ENCODE measurements around the gene FBXW11.

DNA sequence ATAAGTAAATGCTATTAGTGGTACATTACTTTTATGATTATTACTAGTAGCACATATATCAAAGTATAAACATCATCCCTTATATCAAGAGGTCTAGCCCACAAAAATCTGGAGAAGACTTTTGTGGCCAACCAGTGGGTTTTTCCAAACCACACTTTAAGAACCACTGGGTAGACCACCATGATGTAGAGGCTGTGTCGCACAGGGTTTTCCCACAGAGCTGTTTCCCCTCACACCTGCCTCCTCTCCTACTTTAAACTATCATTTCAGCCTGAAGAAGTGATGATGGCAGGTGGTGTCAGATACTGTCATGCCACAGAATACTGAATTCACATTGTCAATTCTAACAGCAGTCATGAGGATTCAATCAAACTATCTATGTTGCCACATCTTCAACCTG lies 109.2 kb downstream of the FBXW11 start:
- TF ChIP-seq, protein P1, sequence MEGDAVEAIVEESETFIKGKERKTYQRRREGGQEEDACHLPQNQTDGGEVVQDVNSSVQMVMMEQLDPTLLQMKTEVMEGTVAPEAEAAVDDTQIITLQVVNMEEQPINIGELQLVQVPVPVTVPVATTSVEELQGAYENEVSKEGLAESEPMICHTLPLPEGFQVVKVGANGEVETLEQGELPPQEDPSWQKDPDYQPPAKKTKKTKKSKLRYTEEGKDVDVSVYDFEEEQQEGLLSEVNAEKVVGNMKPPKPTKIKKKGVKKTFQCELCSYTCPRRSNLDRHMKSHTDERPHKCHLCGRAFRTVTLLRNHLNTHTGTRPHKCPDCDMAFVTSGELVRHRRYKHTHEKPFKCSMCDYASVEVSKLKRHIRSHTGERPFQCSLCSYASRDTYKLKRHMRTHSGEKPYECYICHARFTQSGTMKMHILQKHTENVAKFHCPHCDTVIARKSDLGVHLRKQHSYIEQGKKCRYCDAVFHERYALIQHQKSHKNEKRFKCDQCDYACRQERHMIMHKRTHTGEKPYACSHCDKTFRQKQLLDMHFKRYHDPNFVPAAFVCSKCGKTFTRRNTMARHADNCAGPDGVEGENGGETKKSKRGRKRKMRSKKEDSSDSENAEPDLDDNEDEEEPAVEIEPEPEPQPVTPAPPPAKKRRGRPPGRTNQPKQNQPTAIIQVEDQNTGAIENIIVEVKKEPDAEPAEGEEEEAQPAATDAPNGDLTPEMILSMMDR (IDR thresholded peaks at IDR 0.05), result no peak
- no peak for TF ChIP-seq EZH2 (IDR thresholded peaks at IDR 0.05; ENCODE audit: borderline replicate concordance, insufficient read depth, low read depth, low read length, poor library complexity, severe bottlenecking)
